Epidermal melanocyte (primary cell): ENCODE results near the gene GUCA2A.
"Not testable (repeated sequence)": the region's sequence is repeated elsewhere in the genome, so short reads cannot be mapped to it uniquely, and the experiment has no call there.

Source experiments
- DNase-seq: peaks from one replicate; pipeline ENCODE4 v3.0.0; 2011; ENCODE audit warnings: low spot score; ENCODE audit not compliant: insufficient read length

Gene GUCA2A, protein sequence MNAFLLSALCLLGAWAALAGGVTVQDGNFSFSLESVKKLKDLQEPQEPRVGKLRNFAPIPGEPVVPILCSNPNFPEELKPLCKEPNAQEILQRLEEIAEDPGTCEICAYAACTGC

DNA sequence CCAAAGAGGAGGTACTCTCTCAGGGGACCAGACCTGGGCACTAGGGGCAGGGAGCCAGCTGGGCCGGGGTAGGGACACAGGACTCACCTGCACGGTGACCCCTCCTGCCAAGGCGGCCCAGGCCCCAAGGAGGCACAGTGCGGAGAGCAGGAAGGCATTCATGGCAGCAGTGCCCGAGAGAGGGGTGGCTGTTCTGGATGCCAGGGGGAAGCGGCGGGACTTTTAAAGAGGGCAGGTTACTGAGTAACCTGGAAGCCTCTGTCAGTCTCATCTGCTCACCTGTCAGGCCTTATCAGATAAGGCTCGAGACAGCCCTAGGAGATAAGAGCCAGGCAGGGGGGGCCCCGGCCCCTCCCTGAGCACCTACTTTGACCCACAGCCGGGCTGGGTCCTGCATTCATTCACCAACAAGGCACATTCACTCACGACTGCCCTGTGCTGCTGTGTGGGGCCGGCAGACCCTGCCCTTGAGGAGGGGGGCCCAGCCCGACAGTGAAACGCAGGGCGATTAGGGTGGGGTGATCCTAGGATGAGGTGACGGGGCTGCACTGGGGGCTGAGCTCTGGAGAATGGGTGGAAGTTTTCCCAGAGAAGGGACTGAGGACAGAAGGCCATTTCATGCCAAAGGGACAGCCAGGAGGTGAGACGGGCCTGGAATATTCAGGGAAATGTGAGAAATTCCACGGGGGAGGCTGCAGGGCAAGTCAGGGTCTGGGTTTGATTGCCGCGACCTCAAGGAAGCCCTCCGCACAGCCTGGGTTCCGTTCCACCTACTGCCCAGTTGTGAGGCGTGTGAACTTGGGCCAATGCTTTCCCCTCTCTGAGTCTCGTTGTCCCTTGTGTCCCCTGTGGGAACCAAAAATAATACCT lies at the start of gene GUCA2A:
GUCA2A (minus strand) TSS at position 195 of the 870 bp plus-strand sequence; CDS start at position 162, 33 bp downstream.
- DNase-seq = no peak

DNA sequence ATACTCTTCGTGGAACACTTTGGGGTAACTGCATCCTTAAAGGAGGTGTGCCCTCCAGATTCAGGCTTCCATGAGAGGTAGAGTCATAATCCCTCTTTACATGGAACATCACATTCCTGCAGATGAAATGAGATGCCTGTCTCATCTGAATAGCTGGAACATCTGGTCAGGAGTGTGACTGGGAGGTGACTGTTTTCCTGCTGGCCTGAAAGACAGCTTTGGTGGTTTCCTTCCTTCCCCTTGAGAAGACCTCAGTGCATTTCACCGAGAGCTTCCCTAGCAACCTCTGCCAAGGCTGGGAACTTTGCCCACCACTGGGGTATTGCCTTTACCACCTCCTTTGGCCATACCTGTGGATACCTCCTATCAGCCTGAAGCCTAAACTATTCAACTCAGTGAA lies 46.7 kb upstream of the GUCA2A start:
- no peak for DNase-seq

DNA sequence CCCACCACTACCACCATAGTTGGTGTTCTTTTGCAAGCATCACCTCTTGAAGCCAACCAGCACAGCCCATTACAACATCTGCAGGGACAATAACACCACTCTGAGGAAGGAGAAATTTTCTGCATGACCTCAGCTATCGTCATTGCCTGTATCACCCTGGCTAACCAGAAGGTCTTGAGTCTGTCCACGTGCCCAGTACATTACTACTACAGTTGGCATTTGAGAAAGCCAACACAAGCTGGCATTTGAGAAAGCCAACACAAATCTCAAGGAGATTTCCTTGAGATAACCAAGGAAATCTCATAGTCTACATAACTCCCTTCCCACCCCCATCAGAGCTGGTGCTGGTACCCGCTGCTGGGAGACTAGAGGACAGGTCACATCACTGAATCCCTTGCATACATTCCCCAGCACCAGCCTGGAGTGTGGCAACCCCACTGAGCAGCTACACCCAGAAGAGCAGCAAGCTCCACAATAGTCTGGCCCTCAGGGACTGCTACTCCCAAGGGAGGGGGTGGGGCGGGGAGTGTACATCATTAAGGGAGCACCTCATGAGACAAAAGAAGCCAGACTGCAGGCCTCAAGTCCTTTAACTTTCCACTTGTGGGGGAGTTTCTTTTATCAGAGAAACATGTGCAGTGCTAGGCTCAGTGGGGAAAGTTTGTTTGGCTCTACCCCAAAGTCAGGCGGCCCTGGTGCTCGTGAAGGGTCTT lies 46.0 kb upstream of the GUCA2A start:
- DNase-seq = no peak

DNA sequence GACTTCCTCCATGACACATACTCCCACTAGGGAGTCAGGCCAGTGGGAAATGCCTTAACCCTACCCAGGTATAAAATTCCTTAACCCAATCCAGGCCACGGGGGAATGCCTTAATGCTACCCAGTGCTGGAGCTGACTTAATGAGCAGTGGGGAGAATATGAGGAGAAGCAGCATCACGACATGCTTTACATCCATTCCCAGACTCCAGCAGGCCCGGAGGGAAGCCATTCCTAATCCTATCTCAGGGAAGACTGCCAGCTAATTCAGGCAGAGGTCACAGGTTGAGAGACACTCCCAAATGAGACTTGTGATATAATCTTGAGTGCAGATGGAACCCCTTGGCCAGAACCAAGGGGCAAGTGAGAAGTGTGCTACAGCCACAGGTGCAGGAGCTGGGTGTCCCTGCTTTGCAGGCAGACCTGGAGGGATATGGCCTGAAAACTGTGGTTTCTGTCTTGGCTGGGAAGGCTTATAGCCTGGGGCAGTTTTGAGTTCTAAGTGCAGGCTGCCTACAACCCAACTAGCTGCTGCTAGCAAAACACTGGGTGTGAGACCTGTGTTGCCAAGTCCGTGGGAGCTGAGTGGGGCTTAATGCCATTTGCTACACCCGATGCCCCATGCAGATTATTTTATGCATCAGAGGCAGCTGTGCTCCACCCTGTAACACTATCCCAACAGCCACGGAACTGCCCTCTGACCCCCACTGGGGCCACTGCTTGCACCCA lies 45.1 kb upstream of the GUCA2A start:
- no peak for DNase-seq

DNA sequence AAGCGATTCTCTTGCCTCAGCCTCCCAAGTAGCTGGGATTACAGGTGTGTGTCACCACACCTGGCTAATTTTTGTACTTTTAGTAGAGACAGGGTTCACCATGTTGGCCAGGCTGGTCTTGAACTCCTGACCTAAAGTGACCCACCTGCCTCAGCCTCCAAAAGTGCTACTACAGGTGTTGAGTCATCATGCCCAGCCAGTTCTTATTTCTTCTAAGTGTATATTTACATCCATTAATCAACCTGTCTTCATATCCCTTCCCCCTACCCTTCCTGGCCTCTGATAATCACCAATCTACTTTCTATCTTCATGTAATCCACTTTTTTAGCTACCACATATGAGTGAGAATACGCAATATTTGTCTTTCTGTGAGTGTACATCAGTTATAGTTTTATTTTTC lies 42.4 kb upstream of the GUCA2A start:
- DNase-seq = not testable (repeated sequence)

DNA sequence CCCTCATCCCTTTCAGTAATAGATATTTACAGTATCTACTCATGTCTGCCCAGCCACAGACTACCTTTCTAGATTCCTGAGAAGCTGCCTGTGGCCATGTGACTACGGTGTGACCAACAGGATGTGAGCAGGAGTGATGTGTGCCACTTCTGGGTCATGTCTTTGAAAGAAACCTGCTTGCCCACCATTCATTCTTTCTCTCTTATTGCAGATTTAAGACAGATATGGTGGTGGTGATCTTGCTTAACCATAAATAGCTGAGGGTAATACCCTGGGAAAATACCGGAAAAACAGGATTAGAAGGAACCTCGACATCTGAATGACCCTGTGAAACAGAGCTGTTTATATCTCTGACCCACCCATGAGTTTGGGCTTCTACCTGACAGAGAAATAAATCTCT lies 41.6 kb upstream of the GUCA2A start:
- DNase-seq = no peak

DNA sequence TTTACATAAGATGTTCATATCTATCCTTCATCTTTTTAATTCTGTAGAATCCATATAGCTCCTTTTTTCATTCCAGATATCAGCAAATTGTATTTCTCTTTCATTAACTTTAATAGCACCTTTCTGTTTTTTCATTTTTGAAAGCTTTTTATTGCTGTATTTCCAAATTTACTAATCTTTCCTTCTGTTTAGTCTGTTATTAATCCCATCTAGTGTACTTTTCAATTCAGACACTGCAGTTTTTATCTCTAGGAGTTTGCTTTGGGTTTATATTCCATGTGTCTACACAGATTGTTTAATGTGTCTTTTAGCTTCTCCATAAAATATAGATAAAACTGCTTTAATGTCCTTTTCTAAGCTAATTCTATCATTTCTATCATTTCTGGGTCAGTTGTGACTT lies 37.4 kb upstream of the GUCA2A start:
- DNase-seq = no peak

DNA sequence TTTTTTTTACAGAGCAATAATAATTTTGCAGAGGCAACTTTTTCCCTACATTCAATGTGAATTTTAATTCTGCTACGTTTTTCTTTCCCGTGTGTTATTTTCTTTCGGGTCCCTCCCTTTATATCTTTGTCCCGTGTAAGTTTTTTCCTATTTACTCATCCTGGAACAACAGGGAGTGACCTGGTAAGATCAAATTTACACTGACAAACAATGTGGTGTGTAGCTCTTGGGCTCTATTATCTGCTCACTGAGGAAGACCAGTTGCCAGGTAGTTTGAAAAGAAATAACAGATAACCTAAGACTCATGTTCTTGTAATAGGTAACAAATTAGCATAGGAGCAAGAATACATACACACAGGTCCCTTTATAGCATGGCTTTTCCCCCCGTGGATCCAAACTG lies 33.7 kb upstream of the GUCA2A start:
- DNase-seq = no peak

DNA sequence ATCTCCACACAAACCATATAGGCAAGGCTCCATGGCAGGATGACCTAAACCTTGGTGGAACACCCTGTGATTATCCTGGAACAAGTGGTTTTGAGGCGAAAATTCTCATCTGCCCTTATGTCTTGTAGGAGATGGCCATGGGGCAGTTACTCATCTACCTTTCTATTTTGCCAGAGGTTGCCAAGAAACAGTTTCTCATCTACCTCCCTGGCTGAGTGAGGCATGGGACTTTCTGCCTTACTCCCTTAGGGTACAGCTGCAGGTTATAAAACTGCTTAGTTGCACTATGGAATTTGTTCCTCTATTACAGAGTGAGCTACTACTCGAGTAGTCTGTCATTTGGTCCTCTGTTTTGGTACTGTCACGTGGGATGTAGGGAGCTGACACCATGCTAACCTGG lies 31.3 kb upstream of the GUCA2A start:
- DNase-seq = no peak

DNA sequence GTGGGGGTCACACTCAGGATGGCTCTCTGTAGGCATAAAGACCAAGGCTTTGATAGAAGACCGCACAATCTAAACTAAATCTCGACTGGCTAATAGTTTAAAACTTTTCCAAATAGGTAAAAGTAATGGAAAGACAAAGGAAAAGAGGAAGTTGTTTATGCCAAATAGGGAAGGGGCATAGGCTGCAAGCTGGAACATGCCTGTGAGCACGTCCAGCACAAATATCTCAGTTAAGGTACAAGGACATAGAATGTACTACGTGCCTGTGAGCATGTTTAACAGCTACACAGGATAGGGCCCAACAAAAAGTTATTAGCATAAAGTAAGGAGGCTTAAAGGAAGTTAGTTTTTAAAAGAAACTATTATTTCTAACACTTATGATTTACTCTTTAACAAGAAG lies 27.6 kb upstream of the GUCA2A start:
- DNase-seq = no peak

DNA sequence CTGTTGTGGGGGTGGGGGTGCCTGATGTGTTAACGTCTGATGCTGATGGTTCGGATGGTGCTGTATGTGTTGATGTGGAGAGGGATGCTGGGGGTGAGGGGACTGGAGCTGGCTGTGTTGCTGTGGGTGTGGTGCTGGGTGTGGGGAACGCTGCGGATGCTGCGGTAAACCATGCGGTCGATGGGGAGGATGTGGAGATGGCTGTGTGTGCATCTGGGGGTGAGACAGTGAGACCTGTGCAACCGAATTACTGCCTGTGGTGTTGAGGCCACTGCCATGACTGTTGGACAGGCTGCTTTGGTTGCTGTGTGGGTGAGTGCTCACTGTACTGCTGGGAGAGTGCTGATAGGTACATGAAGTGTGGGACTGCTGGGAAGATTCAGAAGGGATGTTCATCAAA lies 26.8 kb upstream of the GUCA2A start:
- DNase-seq = no peak

DNA sequence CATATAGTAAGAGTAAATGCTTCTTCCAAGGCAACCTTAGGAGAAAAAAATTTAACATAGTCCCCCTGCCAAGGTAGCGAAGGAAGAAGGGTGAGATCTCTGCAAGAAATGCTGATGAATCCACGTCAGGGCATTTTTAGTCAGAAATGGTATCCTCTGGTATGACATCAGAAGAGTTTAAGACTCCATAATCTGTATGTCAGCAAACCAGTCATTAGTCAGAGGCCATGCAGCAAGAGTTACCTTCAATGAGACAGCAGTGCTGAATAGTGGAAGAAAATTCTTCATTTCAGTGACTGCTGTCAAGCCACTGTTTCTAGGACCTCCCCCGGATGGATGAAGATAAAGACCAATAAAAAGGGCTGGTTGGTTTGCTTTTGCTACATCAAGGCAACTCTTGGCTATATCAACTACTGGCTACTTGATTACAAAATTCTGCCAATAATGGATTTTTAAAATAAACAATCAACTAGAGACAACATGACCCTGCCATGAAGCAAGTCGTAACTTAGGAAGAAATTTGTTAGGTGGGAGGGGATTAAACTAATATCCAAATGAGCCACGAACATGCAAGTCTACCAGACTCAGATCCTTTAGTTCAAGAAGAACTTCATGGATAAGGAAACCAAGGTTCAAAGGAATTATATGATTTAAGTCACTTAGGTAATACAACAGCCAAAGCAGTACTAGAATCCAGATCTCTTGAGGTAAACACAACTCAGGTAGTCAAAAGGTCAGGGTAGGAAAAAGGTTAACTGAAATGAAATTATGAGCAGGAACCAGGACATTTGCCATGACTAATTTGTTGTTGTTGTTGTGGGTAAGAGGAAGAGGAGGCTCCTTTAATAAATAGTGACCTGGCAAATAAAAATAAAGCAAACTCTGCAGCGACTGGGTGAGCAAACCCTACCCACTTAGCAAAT lies 25.6 kb upstream of the GUCA2A start:
- no peak for DNase-seq

DNA sequence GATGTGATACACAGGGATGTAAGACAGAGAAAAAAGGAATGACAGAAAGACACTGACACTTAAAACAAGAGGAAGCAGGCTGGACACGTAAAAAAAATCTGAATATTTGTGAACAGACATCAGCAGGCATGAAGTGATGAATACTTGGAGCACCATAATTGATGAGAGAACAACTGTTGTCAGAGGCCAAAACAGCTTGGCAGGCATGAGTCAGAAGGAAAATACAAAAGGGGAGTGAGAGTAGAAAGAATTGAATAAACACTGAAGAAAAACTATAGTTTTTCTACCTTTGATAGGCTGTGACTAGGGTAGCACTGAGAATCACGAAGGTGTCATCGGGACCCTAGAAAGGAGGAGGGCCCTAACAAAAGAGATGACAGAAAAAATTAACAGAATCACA lies 21.6 kb upstream of the GUCA2A start:
- no peak for DNase-seq

DNA sequence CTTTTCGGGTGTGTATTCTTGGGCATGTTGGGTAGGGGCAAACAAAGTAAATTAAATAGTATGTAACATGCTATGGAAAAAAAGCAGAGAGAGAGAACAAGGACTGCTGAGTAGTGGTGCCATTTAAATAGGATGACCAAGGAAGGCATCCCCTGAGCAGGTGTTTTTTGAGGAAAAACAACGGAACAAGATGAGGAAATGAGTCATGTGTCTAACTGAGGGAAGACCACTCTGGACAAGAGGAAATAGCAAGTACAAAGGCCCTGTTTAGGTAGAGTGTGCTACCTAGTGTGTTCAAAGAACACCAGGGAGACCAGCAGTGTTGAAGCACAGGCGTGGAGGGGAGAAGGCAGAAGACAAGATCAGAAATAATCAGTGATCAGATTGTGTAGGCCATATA lies 20.1 kb upstream of the GUCA2A start:
- DNase-seq = no peak

DNA sequence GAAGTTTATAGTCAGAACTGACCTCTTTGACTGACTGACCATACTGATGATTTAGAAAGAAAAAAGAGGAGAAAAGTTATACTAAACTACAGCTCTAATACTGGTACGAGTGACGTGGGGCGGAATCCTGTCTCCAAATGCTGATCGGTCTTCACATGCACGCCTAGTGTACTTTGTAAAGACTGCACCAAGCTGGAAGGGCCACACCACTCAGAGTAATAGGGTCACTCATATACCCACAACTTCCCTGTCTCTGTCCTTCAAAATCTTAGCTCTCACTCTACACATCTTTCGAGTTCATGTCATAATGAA lies 19.4 kb upstream of the GUCA2A start:
- DNase-seq = no peak

DNA sequence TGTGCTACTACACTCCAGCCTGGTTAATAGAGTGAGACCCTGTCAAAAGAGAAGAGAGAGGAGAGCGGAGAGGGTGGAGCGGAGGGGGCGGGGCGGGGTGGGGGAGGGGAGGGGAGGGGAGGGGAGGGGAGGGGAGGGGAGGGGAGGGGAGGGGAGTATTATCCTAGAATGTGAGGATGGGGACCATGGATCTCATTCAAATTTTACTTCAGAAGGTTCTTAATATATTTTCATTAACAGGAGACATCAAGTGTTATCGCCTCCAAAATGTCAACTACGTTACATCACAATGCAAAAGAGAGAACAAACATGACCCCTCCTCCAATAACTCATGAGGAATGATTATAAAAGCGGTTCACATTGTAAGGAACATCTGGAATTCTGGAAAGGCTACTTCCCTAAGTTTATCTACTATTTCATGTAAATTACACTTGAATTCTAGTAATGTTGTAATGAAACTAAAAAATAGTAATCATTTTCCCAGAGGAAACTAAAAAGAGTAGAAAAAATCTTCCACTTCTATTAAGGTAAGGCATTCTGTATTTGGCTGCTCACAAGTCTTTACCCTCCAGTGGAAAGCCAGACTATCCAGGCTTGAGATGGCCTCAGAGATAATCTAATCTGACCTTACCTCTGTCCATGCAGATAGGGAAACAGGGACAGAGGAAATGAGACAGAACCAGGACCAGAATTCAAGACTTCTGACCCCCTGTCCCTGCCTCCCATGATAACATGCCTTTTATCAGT lies 18.8 kb upstream of the GUCA2A start:
- DNase-seq = no peak

DNA sequence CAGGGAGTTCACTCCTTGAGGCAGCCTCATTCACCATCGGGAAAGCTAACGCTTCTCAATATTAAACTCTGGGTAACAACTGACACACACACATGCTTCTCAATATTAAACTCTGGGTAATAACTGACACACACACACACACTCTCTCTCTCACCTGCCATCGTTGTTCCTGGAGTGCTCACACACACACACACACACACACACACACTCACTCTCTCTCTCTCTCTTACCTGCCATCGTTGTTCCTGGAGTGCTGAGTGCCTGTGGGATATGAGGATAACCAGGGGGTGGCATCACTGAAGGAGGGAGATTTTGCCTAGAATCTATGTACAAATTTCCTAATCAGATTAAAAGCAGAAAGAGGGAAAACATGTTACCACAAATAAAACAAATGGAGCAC lies 17.1 kb upstream of the GUCA2A start:
- no peak for DNase-seq

DNA sequence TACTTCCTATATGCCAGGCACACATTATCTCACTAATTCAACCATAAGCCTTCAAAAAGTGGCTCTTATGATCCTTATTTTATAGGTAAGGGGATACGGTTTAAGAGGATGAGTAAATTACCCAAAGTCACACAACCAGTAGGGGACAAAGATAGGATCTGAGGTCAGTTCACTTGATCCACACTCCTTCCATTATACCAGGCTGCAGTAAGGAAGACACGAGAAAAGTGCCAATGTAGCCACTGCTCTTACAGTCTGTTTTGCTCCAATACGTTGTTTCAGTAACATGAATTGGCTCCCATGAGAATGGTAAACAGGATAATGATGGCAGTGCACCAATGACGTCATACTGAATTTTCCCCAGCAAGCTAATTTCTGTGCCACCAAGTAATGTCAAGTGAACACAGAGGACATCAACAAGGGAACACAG lies 15.4 kb upstream of the GUCA2A start:
- DNase-seq = no peak

DNA sequence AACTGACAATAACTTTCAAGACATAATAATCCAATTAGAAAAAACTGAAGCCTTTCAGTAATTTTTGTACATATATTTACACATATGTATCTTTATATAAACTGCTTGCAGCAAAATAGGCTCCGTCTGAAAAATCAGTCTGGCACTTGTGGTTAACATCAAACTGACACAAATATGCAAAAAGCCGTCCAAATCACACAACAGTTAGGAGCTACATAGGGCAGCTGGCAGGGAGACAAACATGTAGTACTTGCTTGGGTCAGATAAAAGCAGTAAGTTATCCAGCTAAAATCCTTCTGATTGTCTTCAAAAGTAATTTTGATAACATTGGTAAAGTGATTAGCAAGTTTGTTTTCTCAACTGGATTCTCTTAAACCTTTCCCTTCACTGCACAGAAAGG lies 14.7 kb upstream of the GUCA2A start:
- no peak for DNase-seq

DNA sequence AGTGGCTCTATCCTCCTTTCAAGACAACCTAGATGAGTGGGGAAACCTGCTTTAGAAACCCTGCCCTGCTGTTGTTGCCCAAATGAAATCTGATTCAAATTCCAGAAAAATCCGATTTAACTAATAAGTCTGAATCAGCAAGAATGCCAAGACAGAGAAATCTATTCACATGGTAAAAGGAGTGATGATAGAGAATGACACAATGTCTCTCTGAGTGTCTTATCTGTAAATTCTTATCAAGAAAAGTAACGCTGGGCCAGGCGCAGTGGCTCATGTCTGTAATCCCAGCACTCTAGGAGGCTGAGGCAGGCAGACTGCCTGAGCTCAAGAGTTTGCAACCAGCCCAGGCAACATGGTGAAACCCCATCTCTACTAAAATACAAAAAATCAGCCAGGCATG lies 13.7 kb upstream of the GUCA2A start:
- no peak for DNase-seq
